Natural killer cell treated with Interleukin-12 subunit alpha and Interleukin-12 subunit beta and Interleukin-15 and Interleukin-18, amount 100 ng/mL, for 72 hours (primary cell): ENCODE measurements around the gene CRB3. TPM values are rescaled to one million over a fixed set of nuclear protein-coding genes. Genes with fewer than 3 reads are reported as not detected.

Experiments used
- ATAC-seq, 2 donors: fragments of 150-1000 bp; cut with Tn5 transposase in 1 of 2; sonication (Bioruptor Pico), chemical (Tn5 transposase) in 1 of 2; 2 replicates each; pipeline ENCODE4 v1.10.0; 2021
- DNase-seq: peaks from one replicate; pipeline ENCODE4 v3.0.0; 2022; ENCODE audit warnings: low spot score
- H3K27ac Mint-ChIP-seq, 2 donors: 1 replicate in 1 of 2; 2 replicates in 1 of 2; pipeline ENCODE4 v1.8.0; 2022; ENCODE audit warnings: mixed read lengths in 2 of 2, mild to moderate bottlenecking in 1 of 2, moderate library complexity in 1 of 2
- H3K27me3 Mint-ChIP-seq, 2 donors: 1 replicate in 1 of 2; 2 replicates in 1 of 2; pipeline ENCODE4 v1.8.0; 2022; ENCODE audit warnings: mixed read lengths in 2 of 2
- H3K36me3 Mint-ChIP-seq: one replicate; pipeline ENCODE4 v1.8.0; 2022; ENCODE audit warnings: mixed read lengths
- H3K4me1 Mint-ChIP-seq, 2 donors: 1 replicate in 1 of 2; 2 replicates in 1 of 2; pipeline ENCODE4 v1.8.0; 2022; ENCODE audit warnings: low read depth in 2 of 2, mixed read lengths in 2 of 2, mild to moderate bottlenecking in 1 of 2
- H3K4me3 Mint-ChIP-seq: one replicate; pipeline ENCODE4 v1.8.0; 2022; ENCODE audit warnings: mixed read lengths
- H3K9me3 Mint-ChIP-seq: 2 replicates; pipeline ENCODE4 v1.8.0; 2022; ENCODE audit warnings: mixed read lengths
- total RNA-seq, 2 donors: library from RNA; stranded (reverse); gene quantifications; one replicate each; pipeline ENCODE4 v1.2.3, GENCODE V29; 2022

The CRB3 gene
- not detected for total RNA-seq

DNA sequence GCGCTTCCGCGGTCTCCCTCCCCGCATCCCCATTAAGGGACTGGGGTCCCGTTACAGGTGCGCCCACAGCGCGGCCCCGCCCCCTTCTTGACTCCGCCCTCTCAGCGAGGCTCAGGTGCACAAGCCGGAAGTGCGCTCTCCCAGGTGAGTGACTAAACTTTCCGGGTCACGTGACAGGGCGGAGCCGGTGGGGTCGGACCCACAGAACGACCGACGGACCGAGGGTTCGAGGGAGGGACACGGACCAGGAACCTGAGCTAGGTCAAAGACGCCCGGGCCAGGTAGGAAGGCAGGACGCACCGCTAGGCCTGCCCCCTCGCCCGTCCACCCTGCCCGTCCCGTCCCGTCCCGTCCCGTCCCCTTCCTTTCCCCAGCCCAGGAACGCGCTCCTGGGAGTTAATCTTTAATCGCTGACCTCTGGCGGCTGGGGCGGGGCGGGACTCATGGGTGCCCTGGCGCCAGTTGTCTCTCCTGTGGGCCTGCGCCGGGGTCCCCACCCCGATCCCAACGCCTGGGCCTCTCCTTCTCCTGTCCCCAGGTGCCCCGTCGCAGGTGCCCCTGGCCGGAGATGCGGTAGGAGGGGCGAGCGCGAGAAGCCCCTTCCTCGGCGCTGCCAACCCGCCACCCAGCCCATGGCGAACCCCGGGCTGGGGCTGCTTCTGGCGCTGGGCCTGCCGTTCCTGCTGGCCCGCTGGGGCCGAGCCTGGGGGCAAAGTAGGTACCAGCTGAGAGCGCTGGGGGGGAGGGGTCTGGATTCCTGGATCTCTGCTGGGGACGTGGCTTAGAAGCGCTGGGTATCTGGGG is at the start of gene CRB3:
TSS of gene CRB3 (plus strand) at position 202 of the 804 bp plus-strand sequence. CDS start at position 633, 431 bp downstream.
- H3K27ac Mint-ChIP-seq = no peak within 1 kb of the TSS

DNA sequence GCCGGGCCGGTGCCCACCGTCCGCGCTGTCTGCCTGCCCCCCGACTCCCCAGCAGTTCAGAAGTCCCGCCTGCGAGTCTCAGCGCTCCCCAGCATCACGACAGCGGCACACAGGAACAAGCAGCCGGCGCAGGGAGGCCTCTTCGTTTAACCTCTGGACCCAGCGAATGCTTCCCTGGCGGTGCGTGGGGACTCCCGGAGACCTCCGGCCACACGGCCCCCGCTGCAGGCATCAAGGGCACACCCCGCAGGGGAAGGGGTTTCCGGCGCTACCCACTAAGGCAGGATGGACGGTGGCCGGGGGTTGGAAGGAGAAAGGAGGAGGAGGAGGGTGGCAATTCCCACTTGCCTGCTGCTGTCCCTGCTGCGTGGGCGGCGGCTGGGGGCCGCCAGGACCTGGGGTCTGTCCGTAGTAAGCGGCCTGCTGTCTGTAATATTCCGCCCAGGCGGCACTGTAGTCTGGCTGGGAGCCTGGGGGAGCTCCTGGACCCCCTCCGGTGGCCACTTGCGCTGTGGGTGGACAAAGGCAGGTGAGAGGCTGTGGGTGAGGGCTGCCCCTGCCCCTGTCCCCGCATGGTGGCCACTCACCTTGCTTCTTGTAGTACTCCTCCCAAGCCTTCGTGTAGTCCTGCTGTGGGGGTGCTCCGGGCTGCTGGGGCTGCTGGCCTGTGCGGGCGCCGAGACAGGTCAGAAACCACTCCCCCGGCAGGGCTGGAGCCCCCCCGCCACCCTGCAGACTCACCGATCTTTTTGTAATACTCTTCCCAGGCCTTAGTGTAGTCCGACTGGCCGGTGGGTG is 49.1 kb upstream of the CRB3 start:
- Mint-ChIP-seq H3K9me3 (no peaks in the 10 kb centered on the region), H3K27ac (no peak overlapping the region), H3K4me1 (peaks cover 0 to 1% of the 10 kb centered on the region in 2 donors), H3K36me3 (no peaks in the 10 kb centered on the region), H3K4me3 (no peak overlapping the region), H3K27me3 (no peaks in the 10 kb centered on the region)
- ATAC-seq (peak in 1 of 2 donors; percentile 7), DNase-seq (no peak)

More for the DNA sequence above, at the start of gene CRB3:
- DNase-seq (no peak), ATAC-seq (no peak)
- Mint-ChIP-seq H3K4me1 (peaks cover 11 to 13% of the 10 kb centered on the region in 2 donors), H3K4me3 (no peak within 1 kb of the TSS), H3K27me3 (no peaks in the 10 kb centered on the region), H3K36me3 (no peaks in the 10 kb centered on the region), H3K9me3 (no peaks in the 10 kb centered on the region)

DNA sequence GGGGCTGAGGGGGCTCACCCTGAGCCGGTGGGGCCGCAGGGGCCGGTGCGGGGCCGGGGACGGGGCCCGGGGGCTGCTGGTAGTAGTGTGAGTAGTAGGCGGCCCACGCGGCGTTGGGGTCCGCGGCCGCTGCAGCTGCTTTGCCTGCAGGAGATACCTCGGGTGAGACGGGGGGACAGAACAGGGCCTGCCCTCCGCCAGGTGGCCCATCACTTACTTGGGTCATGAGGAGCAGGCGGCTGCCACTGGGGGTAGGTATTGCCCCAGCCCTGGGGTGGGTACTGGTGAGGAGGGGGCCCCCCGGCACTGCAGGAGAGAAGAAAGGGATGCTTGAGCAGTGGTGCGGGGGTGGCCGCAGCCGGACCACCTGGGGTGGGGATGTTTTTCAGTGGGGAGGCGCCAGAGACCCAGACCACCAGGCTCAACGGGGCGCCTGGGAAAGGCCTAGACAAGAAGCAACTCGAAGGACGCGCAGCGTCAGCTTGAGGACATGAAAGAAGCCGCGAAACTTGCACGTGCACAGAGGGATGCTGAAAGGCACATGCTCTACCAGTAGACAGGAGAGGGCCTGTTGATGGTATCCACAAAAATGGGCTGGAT is 48.4 kb upstream of the CRB3 start:
- DNase-seq (no peak), ATAC-seq (no peak)
- no peak overlapping the region for H3K4me3 Mint-ChIP-seq
- H3K27ac Mint-ChIP-seq = no peak overlapping the region
- peaks cover 0 to 2% of the 10 kb centered on the region in 2 donors for H3K4me1 Mint-ChIP-seq
- H3K27me3 Mint-ChIP-seq = no peaks in the 10 kb centered on the region
- H3K9me3 Mint-ChIP-seq = no peaks in the 10 kb centered on the region
- no peaks in the 10 kb centered on the region for H3K36me3 Mint-ChIP-seq

- no peak overlapping the region for H3K27ac Mint-ChIP-seq
- H3K9me3 Mint-ChIP-seq = no peaks in the 10 kb centered on the region
- H3K36me3 Mint-ChIP-seq = no peaks in the 10 kb centered on the region
- no peaks in the 10 kb centered on the region for H3K27me3 Mint-ChIP-seq
- H3K4me1 Mint-ChIP-seq = peaks cover 0 to 3% of the 10 kb centered on the region in 2 donors
- ATAC-seq = no peak
- DNase-seq = no peak
- no peak overlapping the region for H3K4me3 Mint-ChIP-seq
Observed at GRCh38 chr19:6416658-6417405, 47.2 kb upstream of the CRB3 start.

GRCh38 chr19:6417713-6418561 is 46.1 kb upstream of the CRB3 start:
- H3K9me3 Mint-ChIP-seq = no peaks in the 10 kb centered on the region
- ATAC-seq (no peak), DNase-seq (no peak)
- H3K27me3 Mint-ChIP-seq = no peaks in the 10 kb centered on the region
- no peak overlapping the region for H3K27ac Mint-ChIP-seq
- no peaks in the 10 kb centered on the region for H3K36me3 Mint-ChIP-seq
- H3K4me1 Mint-ChIP-seq = peaks cover 10 to 13% of the 10 kb centered on the region in 2 donors
- no peak overlapping the region for H3K4me3 Mint-ChIP-seq

- no peaks in the 10 kb centered on the region for H3K9me3 Mint-ChIP-seq
- H3K36me3 Mint-ChIP-seq = no peaks in the 10 kb centered on the region
- H3K27ac Mint-ChIP-seq = no peak overlapping the region
- no peak for DNase-seq
- H3K4me3 Mint-ChIP-seq = no peak overlapping the region
- no peaks in the 10 kb centered on the region for H3K27me3 Mint-ChIP-seq
- ATAC-seq = no peak
- H3K4me1 Mint-ChIP-seq = peaks cover 16 to 19% of the 10 kb centered on the region in 2 donors
Observed at GRCh38 chr19:6418562-6418932, 45.5 kb upstream of the CRB3 start.

- DNase-seq (no peak), ATAC-seq (no peak)
- Mint-ChIP-seq H3K27ac (no peak overlapping the region), H3K9me3 (no peaks in the 10 kb centered on the region), H3K27me3 (no peaks in the 10 kb centered on the region), H3K4me3 (no peak overlapping the region), H3K36me3 (no peaks in the 10 kb centered on the region), H3K4me1 (peaks cover 29 to 30% of the 10 kb centered on the region in 2 donors)
Observed at GRCh38 chr19:6421075-6422014, 42.7 kb upstream of the CRB3 start.

- ATAC-seq (no peak), DNase-seq (no peak)
- Mint-ChIP-seq H3K27me3 (no peaks in the 10 kb centered on the region), H3K9me3 (no peaks in the 10 kb centered on the region), H3K36me3 (no peaks in the 10 kb centered on the region), H3K27ac (peak overlapping the region; percentile 55 to 86), H3K4me1 (peaks cover 29 to 30% of the 10 kb centered on the region in 2 donors), H3K4me3 (peak overlapping the region; percentile 93)
Observed at GRCh38 chr19:6423499-6424194, 40.4 kb upstream of the CRB3 start.

DNA sequence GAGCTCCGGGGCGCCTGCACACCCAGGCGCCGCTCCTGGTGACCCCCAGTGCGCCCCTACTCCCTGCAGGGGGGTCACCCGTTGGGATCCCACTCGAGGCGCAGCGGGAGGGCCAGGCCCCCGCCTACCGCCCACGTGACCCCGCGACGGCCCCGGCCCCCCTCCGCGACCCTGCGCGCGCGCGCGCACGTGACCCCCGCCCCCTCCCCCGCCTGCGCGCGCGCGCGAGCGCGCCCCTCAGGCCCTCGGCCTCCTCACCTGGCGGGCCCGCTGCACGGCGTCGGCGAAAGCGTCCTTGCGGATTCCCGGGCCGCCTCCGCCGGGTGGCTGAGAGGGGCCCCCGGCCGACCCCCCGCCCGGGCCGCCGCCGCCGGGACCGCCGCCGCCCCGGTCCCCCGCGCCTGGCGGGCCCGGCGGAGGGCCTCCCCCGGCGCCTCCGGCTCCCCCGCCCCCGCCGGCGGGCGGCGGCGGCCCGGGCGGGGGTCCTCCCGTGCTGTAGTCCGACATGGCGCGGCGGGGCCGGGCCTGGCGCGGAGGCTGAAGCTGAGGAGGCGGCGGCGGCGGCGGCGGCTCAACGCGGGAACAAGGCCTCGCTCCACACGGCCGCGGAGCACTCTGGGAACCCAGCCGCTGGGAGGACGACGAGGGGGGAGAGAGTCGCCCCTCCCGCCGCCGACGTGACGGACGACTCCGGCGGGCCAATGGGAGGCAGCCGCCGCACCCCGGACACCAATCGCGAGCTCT is 39.7 kb upstream of the CRB3 start, which contains the start of gene KHSRP:
TSS of gene KHSRP (minus strand) at position 617 of the 744 bp plus-strand sequence. CDS start at position 507, 110 bp downstream.
- Mint-ChIP-seq H3K27ac (peak within 1 kb of the TSS; percentile 55 to 86), H3K4me1 (peaks cover 29 to 30% of the 10 kb centered on the region in 2 donors), H3K4me3 (peak within 1 kb of the TSS; percentile 93), H3K9me3 (no peaks in the 10 kb centered on the region), H3K27me3 (no peaks in the 10 kb centered on the region), H3K36me3 (no peaks in the 10 kb centered on the region)
- no peak for ATAC-seq
- no peak for DNase-seq

DNA sequence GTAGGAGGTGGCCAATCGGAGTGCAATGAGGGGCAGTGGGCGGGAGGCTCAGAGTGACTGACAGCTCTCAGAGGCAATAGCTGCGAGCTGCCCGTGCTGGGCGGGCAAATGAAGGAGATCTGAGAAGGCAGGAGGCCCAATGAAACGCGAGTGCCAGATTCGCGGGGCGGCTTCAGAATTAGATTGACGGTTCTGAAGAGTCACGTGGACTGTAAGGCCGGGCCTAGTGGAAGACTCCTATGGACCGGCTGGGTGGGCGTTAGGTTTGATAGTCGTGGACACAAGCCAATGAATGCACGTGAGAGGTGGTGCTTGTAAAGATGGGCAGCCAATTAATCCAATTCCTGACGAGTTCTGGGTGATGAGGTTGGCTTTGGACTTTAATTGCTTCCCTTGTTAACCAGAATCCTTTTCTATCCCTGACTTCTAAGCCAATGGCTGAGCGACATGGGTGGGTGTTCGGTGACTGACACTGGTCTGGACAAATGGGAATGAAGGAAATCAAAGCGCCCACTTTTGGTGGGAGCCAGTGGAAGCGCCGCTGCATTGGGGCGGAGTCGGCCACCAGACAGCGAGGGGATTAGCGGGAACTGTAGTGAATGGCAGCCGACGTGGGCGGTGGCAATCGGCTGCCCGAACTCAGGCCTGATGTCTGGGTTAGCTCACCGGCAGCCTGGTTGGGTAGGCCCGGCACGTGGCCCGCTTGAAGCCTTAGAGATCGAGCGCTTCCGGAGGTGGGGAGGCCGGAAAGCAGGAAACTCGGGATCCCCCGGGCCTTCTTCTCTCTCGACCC is 38.9 kb upstream of the CRB3 start:
- peak; percentile 93 to 94 for ATAC-seq
- peaks cover 27 to 30% of the 10 kb centered on the region in 2 donors for H3K4me1 Mint-ChIP-seq
- H3K27me3 Mint-ChIP-seq = no peaks in the 10 kb centered on the region
- DNase-seq = peak; percentile 100
- H3K36me3 Mint-ChIP-seq = no peaks in the 10 kb centered on the region
- H3K4me3 Mint-ChIP-seq = peak overlapping the region; percentile 69
- no peaks in the 10 kb centered on the region for H3K9me3 Mint-ChIP-seq
- H3K27ac Mint-ChIP-seq = peak overlapping the region; percentile 55 to 67
